Cardiac fibroblast (primary cell): ENCODE measurements around the gene CMTM6.
A peak's percentile ranks its signal among the peaks of the same experiment; 100 is the strongest.

Experiments
- DNase-seq, 2 donors: peaks; one replicate each; pipeline versions ENCODE4 v3.0.0 to v3.0.0-alpha.2; 2010; ENCODE audit warnings: low read depth in 2 of 2
- H3K4me3 ChIP-seq, 2 donors: replicated peaks in 1 of 2; 1 replicate in 1 of 2; 2 replicates in 1 of 2; pipeline ENCODE4 v1.5.1; 2011; ENCODE audit warnings: low read depth in 2 of 2, low read length in 2 of 2, mild to moderate bottlenecking in 2 of 2, moderate library complexity in 1 of 2
- CTCF ChIP-seq: IDR thresholded peaks from one replicate; pipeline ENCODE4 v1.5.1; 2011; ENCODE audit warnings: low read depth, mild to moderate bottlenecking, low read length, inconsistent platforms

The CMTM6 gene

GRCh38 chr3:32454111-32454510 lies 48.5 kb downstream of the CMTM6 start:
- DNase-seq: no peak
- no peak overlapping the region for H3K4me3 ChIP-seq
- TF ChIP-seq CTCF: no peak

GRCh38 chr3:32453346-32453745 lies 49.3 kb downstream of the CMTM6 start:
- no peak overlapping the region for H3K4me3 ChIP-seq
- DNase-seq: peak; percentile 39 to 68
- no peak for TF ChIP-seq CTCF

GRCh38 chr3:32452009-32452408 lies 50.6 kb downstream of the CMTM6 start:
- no peak for DNase-seq
- TF ChIP-seq CTCF: no peak
- H3K4me3 ChIP-seq: no peak overlapping the region

GRCh38 chr3:32450992-32451659 lies 51.5 kb downstream of the CMTM6 start:
- no peak for TF ChIP-seq CTCF
- DNase-seq: no peak
- H3K4me3 ChIP-seq: no peak overlapping the region

GRCh38 chr3:32450426-32450825 lies 52.2 kb downstream of the CMTM6 start:
- H3K4me3 ChIP-seq: no peak overlapping the region
- no peak for DNase-seq
- TF ChIP-seq CTCF: no peak

- no peak for TF ChIP-seq CTCF
- DNase-seq: no peak
- H3K4me3 ChIP-seq: no peak overlapping the region
Observed at GRCh38 chr3:32449691-32450090, 53.0 kb downstream of the CMTM6 start.
